ENCODE measurements around the gene UGT1A8.

DNA sequence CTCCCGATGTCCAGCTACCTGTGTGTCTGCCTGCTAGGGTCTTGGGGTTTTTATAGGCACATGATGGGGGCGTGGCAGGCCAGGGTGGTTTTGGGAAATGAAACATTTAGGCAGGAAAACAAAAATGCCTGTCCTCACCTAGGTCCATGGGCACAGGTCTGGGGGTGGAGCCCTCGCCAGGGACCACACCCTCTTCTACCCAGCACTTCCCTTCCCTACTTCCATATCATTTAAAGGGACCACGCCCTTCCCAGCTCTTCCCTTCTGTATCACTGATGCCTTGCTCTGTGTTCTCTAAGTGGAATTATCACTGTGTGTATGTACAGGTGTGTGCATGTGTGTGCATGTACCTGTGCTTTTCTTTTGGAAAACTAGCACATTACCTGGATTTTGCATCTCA lies 149.0 kb downstream of the UGT1A8 start:
- TF ChIP-seq POLR2AphosphoS5 (IDR thresholded peaks at IDR 0.05; ENCODE audit: low read depth) (no peak), SPI1 (IDR thresholded peaks at IDR 0.05; ENCODE audit: borderline replicate concordance, low read depth) (no peak), GABPA (IDR thresholded peaks at IDR 0.05; ENCODE audit: low read depth) (no peak)
- TF ChIP-seq, protein P1, sequence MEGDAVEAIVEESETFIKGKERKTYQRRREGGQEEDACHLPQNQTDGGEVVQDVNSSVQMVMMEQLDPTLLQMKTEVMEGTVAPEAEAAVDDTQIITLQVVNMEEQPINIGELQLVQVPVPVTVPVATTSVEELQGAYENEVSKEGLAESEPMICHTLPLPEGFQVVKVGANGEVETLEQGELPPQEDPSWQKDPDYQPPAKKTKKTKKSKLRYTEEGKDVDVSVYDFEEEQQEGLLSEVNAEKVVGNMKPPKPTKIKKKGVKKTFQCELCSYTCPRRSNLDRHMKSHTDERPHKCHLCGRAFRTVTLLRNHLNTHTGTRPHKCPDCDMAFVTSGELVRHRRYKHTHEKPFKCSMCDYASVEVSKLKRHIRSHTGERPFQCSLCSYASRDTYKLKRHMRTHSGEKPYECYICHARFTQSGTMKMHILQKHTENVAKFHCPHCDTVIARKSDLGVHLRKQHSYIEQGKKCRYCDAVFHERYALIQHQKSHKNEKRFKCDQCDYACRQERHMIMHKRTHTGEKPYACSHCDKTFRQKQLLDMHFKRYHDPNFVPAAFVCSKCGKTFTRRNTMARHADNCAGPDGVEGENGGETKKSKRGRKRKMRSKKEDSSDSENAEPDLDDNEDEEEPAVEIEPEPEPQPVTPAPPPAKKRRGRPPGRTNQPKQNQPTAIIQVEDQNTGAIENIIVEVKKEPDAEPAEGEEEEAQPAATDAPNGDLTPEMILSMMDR (IDR thresholded peaks at IDR 0.05; ENCODE audit: insufficient read depth, low read length), result no peak
- TF ChIP-seq, protein P2, sequence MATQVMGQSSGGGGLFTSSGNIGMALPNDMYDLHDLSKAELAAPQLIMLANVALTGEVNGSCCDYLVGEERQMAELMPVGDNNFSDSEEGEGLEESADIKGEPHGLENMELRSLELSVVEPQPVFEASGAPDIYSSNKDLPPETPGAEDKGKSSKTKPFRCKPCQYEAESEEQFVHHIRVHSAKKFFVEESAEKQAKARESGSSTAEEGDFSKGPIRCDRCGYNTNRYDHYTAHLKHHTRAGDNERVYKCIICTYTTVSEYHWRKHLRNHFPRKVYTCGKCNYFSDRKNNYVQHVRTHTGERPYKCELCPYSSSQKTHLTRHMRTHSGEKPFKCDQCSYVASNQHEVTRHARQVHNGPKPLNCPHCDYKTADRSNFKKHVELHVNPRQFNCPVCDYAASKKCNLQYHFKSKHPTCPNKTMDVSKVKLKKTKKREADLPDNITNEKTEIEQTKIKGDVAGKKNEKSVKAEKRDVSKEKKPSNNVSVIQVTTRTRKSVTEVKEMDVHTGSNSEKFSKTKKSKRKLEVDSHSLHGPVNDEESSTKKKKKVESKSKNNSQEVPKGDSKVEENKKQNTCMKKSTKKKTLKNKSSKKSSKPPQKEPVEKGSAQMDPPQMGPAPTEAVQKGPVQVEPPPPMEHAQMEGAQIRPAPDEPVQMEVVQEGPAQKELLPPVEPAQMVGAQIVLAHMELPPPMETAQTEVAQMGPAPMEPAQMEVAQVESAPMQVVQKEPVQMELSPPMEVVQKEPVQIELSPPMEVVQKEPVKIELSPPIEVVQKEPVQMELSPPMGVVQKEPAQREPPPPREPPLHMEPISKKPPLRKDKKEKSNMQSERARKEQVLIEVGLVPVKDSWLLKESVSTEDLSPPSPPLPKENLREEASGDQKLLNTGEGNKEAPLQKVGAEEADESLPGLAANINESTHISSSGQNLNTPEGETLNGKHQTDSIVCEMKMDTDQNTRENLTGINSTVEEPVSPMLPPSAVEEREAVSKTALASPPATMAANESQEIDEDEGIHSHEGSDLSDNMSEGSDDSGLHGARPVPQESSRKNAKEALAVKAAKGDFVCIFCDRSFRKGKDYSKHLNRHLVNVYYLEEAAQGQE (IDR thresholded peaks at IDR 0.05; ENCODE audit: insufficient replicate concordance, low read depth), result no peak

Measured in HL-60 (cell line).